Neural progenitor cell (in vitro differentiated cells): ENCODE results near the gene CDC42EP5. TPM values are rescaled to one million over a fixed set of nuclear protein-coding genes. Genes with fewer than 3 reads are reported as not detected.

Experiments used
- DNase-seq: peaks from one replicate; pipeline ENCODE4 v3.0.0-alpha.2; 2016; ENCODE audit warnings: low spot score
- H2AFZ ChIP-seq: fragments of 200-600 bp; sonication (generic); replicated peaks from 2 replicates; pipeline ENCODE4 v1.6.1; 2016; ENCODE audit warnings: antibody characterized with exemption
- H3F3A ChIP-seq: fragments of 200-600 bp; sonication (generic); 2 replicates; pipeline ENCODE4 v1.6.1; 2016; ENCODE audit warnings: antibody characterized with exemption, low read depth
- H3K27ac ChIP-seq: fragments of 200-600 bp; sonication (generic); 2 replicates; pipeline ENCODE4 v1.5.1; 2016; ENCODE audit warnings: mild to moderate bottlenecking
- H3K27me3 ChIP-seq: fragments of 200-600 bp; sonication (generic); 2 replicates; pipeline ENCODE4 v1.6.1; 2016; ENCODE audit warnings: mild to moderate bottlenecking, moderate library complexity
- H3K36me3 ChIP-seq: fragments of 200-600 bp; sonication (generic); 2 replicates; pipeline ENCODE4 v1.5.1; 2016
- H3K4me1 ChIP-seq: fragments of 200-600 bp; sonication (generic); 2 replicates; pipeline ENCODE4 v1.6.1; 2016; ENCODE audit warnings: mixed run types
- H3K4me2 ChIP-seq: fragments of 200-600 bp; sonication (generic); 2 replicates; pipeline ENCODE4 v1.6.1; 2016
- H3K4me3 ChIP-seq: fragments of 200-600 bp; sonication (generic); 2 replicates; pipeline ENCODE4 v1.5.1; 2016
- H3K79me2 ChIP-seq: fragments of 200-600 bp; sonication (generic); 2 replicates; pipeline ENCODE4 v1.6.1; 2016; ENCODE audit warnings: low read depth
- H3K9ac ChIP-seq: fragments of 200-600 bp; sonication (generic); 2 replicates; pipeline ENCODE4 v1.6.1; 2016
- H3K9me3 ChIP-seq: fragments of 200-600 bp; sonication (generic); 2 replicates; pipeline ENCODE4 v1.5.1; 2016; ENCODE audit warnings: low read depth
- H4K20me1 ChIP-seq: fragments of 200-600 bp; sonication (generic); 2 replicates; pipeline ENCODE4 v1.6.1; 2016; ENCODE audit warnings: low read depth
- H3K27ac Mint-ChIP-seq: 3 replicates; pipeline ENCODE4 v1.8.0; 2021; ENCODE audit warnings: mixed read lengths
- H3K27me3 Mint-ChIP-seq: 2 replicates; pipeline ENCODE4 v1.8.0; 2022; ENCODE audit warnings: low read depth, mild to moderate bottlenecking, inconsistent platforms, moderate library complexity, mixed read lengths; ENCODE audit not compliant: insufficient read depth
- H3K36me3 Mint-ChIP-seq: 3 replicates; pipeline ENCODE4 v1.8.0; 2021; ENCODE audit warnings: mixed read lengths
- H3K4me1 Mint-ChIP-seq: 3 replicates; pipeline ENCODE4 v1.8.0; 2021; ENCODE audit warnings: mixed read lengths
- H3K4me3 Mint-ChIP-seq: 3 replicates; pipeline ENCODE4 v1.8.0; 2021; ENCODE audit warnings: mild to moderate bottlenecking, moderate library complexity, mixed read lengths
- H3K9me3 Mint-ChIP-seq: 3 replicates; pipeline ENCODE4 v1.8.0; 2020; ENCODE audit warnings: mixed read lengths
- CTCF ChIP-seq: fragments of 200-600 bp; sonication (generic); IDR thresholded peaks from 2 replicates; pipeline ENCODE4 v1.5.1; 2017; ENCODE audit warnings: antibody characterized with exemption, mild to moderate bottlenecking
- EZH2 ChIP-seq: fragments of 200-600 bp; sonication (generic); IDR thresholded peaks from 2 replicates; pipeline ENCODE4 v1.6.1; 2017; ENCODE audit warnings: antibody characterized with exemption, mild to moderate bottlenecking, moderate library complexity
- EZH2phosphoT487 ChIP-seq: fragments of 200-600 bp; sonication (generic); IDR thresholded peaks from 2 replicates; pipeline ENCODE4 v1.6.1; 2017; ENCODE audit warnings: antibody characterized with exemption
- total RNA-seq: library from RNA; depleted of rRNA; stranded (reverse); fragments of >200 nt; gene quantifications from 2 replicates; pipeline ENCODE4 v1.2.3, GENCODE V29; 2015; ENCODE audit warnings: low replicate concordance

CDC42EP5 gene
- total RNA-seq, 1 donor from 2014 or later: not detected

DNA sequence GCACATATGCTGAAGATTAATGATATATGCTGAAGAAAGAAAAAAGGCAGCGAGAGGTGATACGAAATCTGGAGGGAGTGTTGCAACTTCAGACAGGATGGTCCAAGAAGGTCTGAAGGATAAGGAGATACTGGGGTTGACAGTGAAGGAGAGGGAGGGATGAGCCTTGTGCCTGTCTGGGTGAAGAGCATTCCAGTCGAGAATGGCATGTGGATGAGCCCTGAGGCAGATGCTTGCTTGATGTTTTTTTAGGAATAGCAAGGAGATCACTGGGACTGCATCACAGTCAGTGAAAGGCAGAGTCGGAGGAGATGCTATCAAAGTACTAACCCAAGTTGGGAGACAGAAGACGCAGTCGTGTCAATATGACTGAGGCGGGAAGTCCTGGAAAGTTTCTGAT is 16.2 kb upstream of the CDC42EP5 start:
- Histone ChIP-seq H3K4me2 (no peak overlapping the region), H3K9ac (no peak overlapping the region), H3K79me2 (no peaks in the 10 kb centered on the region), H3K27me3 (no peaks in the 10 kb centered on the region), H3K4me3 (no peak overlapping the region), H3K36me3 (no peaks in the 10 kb centered on the region), H3K9me3 (no peaks in the 10 kb centered on the region), H3K4me1 (no peaks in the 10 kb centered on the region), H3F3A (no peaks in the 10 kb centered on the region), H3K27ac (no peak overlapping the region), H2AFZ (no peak overlapping the region), H4K20me1 (no peaks in the 10 kb centered on the region)
- H3K4me1 Mint-ChIP-seq: no peaks in the 10 kb centered on the region
- no peak overlapping the region for H3K4me3 Mint-ChIP-seq
- H3K27ac Mint-ChIP-seq: no peak overlapping the region
- DNase-seq: no peak
- no peaks in the 10 kb centered on the region for H3K36me3 Mint-ChIP-seq
- TF ChIP-seq EZH2phosphoT487: no peak
- TF ChIP-seq EZH2: no peak
- TF ChIP-seq CTCF: no peak
- peaks cover 17% of the 10 kb centered on the region for H3K27me3 Mint-ChIP-seq
- H3K9me3 Mint-ChIP-seq: peaks cover 3% of the 10 kb centered on the region

- Histone ChIP-seq H4K20me1 (no peaks in the 10 kb centered on the region), H3K9me3 (no peaks in the 10 kb centered on the region), H3K79me2 (no peaks in the 10 kb centered on the region), H3K4me3 (no peak overlapping the region), H3K9ac (no peak overlapping the region), H3F3A (no peaks in the 10 kb centered on the region), H3K27me3 (no peaks in the 10 kb centered on the region), H3K4me2 (no peak overlapping the region), H3K36me3 (no peaks in the 10 kb centered on the region), H3K27ac (no peak overlapping the region), H2AFZ (no peak overlapping the region), H3K4me1 (no peaks in the 10 kb centered on the region)
- Mint-ChIP-seq H3K4me3 (no peak overlapping the region), H3K4me1 (no peaks in the 10 kb centered on the region), H3K36me3 (no peaks in the 10 kb centered on the region), H3K9me3 (no peaks in the 10 kb centered on the region), H3K27ac (no peak overlapping the region), H3K27me3 (peaks cover 13% of the 10 kb centered on the region)
- no peak for DNase-seq
- no peak for TF ChIP-seq EZH2
- TF ChIP-seq EZH2phosphoT487: no peak
- TF ChIP-seq CTCF: no peak
Measured at GRCh38 chr19:54485851-54486250, 12.8 kb upstream of the CDC42EP5 start.

GRCh38 chr19:54484451-54484850 is 11.4 kb upstream of the CDC42EP5 start:
- TF ChIP-seq EZH2 (no peak), EZH2phosphoT487 (no peak), CTCF (no peak)
- no peak overlapping the region for H3K9ac ChIP-seq

More at GRCh38 chr19:54484451-54484850, 11.4 kb upstream of the CDC42EP5 start:
- Histone ChIP-seq H3K27ac (no peak overlapping the region), H3K4me3 (no peak overlapping the region), H2AFZ (no peak overlapping the region), H3K4me1 (no peaks in the 10 kb centered on the region), H3K79me2 (no peaks in the 10 kb centered on the region), H4K20me1 (no peaks in the 10 kb centered on the region), H3K9me3 (no peaks in the 10 kb centered on the region), H3K4me2 (no peak overlapping the region), H3K36me3 (no peaks in the 10 kb centered on the region), H3F3A (no peaks in the 10 kb centered on the region), H3K27me3 (no peaks in the 10 kb centered on the region)
- no peaks in the 10 kb centered on the region for H3K4me1 Mint-ChIP-seq
- no peak for DNase-seq
- no peaks in the 10 kb centered on the region for H3K9me3 Mint-ChIP-seq
- no peak overlapping the region for H3K4me3 Mint-ChIP-seq
- H3K27me3 Mint-ChIP-seq: peaks cover 13% of the 10 kb centered on the region
- H3K27ac Mint-ChIP-seq: no peak overlapping the region
- H3K36me3 Mint-ChIP-seq: no peaks in the 10 kb centered on the region
